Hippocampal formation (tissue), 2 donors: ENCODE results near the gene ZNF827.

Experiments
- DNase-seq, 2 donors: peaks; one replicate each; lab custom pipeline; 2025; lab: John Stamatoyannopoulos, UW

Gene ZNF827, protein sequence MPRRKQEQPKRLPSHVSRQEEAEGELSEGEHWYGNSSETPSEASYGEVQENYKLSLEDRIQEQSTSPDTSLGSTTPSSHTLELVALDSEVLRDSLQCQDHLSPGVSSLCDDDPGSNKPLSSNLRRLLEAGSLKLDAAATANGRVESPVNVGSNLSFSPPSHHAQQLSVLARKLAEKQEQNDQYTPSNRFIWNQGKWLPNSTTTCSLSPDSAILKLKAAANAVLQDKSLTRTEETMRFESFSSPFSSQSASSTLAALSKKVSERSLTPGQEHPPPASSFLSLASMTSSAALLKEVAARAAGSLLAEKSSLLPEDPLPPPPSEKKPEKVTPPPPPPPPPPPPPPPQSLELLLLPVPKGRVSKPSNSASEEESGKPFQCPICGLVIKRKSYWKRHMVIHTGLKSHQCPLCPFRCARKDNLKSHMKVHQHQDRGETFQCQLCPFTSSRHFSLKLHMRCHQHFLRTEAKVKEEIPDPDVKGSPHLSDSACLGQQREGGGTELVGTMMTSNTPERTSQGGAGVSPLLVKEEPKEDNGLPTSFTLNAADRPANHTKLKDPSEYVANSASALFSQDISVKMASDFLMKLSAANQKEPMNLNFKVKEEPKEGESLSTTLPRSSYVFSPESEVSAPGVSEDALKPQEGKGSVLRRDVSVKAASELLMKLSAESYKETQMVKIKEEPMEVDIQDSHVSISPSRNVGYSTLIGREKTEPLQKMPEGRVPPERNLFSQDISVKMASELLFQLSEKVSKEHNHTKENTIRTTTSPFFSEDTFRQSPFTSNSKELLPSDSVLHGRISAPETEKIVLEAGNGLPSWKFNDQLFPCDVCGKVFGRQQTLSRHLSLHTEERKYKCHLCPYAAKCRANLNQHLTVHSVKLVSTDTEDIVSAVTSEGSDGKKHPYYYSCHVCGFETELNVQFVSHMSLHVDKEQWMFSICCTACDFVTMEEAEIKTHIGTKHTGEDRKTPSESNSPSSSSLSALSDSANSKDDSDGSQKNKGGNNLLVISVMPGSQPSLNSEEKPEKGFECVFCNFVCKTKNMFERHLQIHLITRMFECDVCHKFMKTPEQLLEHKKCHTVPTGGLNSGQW

DNA sequence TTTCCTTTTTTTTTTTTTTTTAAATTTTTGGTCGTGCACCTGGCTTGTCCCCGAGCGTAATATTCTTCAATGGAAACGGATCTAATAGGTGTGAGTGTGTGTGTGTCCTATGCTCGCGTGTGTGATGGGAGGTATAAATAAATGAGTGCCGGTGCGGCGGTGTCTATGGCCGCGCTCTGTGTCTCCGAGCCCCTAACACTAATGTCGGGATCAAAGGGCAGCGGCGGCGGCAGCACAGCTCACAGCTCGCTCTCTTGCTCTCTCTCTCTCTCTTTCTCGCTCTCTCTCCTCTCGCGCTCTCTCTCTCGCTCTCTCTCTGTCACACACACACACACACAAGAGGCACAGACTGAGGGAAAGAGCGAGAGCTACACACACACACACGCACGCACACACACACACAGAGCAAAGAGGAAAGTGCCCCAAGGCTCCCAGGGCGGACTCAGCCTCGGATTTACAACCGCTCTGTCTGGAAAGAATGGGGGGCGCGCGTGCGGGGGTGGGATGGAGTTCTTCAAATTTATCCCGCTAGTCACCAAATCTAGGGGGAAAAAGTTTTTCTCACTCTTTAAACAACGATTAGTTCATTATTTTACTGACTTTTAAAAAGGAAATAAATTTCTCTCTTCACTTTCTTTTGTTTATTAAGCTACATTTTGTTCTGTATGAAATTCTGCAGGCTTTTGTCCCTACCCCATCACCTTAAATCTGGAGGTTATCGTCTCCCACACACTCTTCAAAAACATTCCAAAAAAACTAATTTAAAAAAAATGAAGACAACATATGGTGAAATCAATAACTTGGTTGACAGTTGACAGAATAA is at the start of gene ZNF827:
ZNF827 (minus strand) TSS at position 206 of the 823 bp plus-strand sequence. CDS start 416 bp downstream, outside the sequence.
- peak; percentile 50 to 66 for DNase-seq

DNA sequence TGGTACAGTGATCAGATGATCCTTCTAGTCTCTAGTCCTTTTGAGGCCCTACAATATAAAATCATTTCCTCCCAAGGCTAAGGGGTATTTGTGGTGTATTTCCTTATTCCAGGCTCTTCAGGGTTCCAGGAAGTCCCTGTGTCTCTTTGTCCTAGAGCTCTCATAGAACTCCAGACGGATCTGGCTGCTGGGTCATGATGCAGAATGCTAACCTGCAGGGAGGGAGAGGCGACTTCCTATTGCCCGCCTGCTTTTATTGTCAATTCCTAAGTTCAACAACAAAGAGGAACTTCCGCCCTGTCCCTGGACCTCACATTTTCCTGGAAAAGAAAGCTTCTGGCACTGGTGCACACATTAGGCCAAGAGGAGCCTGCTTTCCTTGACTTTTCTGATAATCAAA is 45.9 kb upstream of the ZNF827 start:
- no peak for DNase-seq

DNA sequence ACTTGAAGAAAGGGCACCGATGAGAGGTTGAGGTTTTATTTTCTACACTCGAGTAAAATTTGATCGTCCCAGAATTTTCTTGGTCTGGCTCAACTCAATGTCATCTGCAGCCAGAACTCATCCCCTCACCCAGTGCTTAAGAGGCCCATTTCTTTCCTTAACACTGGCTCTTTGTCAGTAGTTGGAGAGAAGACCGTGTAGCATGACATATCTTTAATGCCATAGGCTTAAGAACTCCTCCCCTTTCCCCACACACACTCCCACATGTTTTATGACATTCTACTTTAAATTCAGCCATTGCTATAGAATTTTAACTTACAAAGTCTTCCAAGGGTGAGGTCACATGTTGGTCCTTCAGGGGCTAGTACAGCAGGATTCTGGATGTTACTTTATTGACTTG is 44.2 kb upstream of the ZNF827 start:
- DNase-seq: no peak

DNA sequence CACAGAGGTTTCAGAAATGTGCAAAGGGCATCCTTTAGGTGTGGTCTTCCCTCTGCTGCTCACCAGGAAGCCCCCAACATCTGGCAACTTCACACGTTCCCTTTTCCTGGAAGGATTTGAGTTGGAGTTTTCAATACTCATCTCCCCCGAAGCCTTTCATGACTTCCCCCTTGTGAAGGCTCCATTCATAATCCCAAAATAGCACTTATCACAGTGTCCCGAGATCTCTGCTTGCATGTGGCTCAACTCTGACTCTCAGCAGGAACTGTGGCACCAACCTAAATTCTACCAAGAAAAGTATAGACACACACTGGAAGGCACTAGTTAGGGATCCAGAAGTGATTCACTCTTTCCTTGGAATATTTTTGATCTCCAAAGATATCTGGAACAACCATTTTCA is 40.5 kb upstream of the ZNF827 start:
- DNase-seq: no peak

DNA sequence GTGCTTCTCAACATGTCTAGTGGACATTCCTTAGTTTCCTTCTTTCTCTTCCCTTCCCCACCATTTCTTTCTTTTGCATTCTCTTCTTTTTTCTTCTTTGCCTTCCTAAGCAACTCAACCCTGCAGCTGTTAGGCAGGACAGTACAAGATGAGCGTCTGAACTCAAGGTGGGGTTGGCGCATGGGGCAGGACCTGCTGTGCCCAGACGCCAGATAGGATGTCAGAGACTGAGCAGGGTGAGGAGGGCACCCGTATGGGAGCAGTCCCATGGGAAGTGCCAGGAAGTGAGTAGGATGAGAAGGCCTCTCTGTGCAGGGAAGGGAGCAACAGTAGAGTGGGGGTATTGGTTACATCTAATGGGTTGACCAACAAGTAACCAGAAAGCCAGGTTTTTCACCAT is 38.1 kb upstream of the ZNF827 start:
- no peak for DNase-seq

DNA sequence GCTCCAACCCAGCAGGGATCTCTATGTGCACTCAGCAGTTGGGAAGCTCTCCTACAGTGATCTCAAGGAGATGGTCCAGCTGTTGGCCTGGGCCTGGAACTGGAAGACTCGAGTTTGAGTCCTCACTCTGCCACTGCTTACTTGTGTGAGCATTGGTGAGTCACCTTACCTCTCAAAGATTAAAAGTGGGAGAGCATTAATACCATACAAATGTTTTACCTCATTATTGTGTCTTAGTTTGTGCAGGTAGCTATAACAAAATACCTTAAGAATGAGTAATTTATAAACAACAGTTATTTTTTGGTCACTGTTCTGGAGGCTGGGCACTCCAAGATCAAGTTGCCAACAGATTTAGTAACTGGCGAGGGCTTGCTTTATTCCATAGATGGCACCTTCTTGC is 21.4 kb upstream of the ZNF827 start:
- DNase-seq: no peak

DNA sequence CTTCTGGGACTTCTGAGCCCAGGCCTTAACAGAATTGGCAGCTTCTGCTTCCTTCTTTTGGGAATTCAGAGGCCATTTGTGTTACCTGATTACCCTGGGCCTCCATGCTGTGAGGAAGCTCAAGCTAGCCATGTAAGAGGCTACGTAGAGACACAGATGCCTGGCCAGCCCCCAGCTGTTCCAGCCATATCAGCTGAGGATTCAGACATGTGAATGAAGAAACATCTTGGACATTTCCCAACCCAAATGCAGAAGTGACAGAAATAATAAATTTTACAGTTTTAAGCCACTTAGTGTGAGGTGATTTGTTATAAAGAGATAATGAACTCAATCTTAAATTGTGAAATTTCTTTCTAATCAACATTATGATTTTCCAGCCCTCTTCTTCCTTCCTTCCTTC is 18.7 kb upstream of the ZNF827 start:
- no peak for DNase-seq

DNA sequence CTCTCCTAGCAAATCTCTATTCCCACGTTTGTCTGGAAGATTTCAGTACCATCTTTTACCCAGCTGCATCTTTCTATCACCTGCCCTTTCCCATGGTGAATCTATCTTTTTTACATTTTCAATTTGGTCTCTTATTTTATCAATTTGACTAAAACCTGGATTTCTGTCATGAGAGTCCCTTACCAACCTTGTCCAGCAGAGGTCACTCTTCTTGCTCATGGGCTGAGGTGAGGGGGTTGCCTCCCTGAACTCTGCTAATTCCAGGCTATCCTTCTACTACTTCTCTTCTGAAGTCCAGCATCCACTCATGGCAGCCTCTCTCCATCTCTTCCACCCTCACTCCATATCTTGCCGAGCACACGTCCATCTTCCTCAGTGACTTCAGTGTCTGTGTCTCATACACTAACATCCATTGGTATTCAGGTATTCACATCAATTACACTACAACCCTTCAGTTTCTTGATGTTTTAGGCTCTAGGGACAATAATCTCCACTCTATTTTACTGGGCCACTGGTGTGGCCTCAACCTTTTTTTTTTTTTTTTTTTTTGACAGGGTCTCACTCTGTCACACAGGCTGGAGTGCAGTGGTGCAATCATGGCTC is 17.8 kb upstream of the ZNF827 start:
- no peak for DNase-seq

DNA sequence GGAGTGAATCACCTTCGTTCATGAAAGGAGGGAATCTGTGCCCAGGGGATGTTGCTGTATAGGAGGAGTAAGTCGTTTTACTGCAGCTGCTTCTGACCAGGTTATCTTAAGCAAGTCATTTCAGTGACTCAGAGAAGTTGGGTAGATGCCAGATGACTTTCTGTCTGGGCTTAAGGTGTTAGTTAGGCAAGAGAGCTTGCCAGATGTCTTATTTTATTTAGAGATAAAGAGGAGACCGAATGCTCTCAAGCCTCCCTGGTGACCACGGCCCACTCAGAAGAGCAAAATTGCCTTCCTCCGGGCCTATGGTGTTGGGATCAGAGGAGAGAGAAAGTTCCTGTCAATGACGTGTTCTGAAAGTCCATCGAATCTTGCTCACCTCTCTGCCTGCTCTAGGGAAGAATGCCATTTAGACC is 16.3 kb upstream of the ZNF827 start:
- DNase-seq: no peak

DNA sequence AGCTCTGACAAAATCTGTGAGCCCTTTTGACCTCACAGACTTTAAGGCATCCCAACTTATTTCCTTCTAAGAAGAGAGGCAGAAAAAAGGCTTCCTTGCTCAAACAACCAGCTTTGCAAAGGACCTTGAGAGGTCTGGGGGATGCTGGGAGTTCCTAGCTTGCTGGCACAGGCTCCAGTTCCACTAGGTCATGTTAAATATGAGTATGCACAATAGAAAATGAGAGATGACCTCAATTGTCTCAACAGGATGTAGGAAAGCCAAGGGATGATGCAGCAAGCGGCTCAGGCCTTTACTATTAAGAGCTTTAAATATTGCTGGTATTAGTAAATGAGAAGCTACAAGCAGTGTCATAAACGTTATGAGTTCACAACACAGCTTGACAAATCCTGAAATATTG is 13.3 kb upstream of the ZNF827 start:
- DNase-seq: no peak

DNA sequence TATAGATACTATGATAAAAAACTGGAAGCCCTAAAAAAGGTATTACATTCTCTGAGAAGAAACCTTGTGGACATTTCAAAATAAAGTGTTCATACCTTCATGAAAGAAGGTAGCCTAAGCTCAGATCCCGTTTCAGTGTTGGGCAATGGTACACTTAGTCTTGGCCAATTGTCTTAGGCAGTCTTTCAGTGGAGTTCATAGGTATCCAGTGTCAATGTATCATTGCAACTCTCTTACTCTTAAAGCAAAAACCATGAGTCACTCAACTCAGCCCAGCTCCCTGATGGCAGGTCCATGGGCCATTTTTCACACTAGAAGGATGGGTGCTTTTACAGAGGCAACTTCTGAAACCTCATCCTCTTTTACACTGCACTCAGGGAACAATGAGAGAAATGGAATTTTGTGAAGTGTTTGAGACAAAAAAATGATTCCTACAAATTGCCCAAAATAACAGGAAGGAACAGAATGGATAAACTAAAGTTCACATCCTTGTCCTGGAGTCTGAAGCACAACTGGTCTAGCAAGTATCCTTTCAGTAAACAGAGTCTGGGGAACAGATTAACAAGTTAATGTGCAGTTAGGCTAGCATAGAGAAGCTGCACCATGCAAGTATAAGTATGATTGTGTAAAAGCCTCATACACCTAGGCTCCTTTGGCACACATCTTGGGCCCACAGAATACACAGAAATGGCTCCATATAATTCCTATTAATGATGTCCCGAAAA is 7.0 kb upstream of the ZNF827 start:
- DNase-seq: no peak

DNA sequence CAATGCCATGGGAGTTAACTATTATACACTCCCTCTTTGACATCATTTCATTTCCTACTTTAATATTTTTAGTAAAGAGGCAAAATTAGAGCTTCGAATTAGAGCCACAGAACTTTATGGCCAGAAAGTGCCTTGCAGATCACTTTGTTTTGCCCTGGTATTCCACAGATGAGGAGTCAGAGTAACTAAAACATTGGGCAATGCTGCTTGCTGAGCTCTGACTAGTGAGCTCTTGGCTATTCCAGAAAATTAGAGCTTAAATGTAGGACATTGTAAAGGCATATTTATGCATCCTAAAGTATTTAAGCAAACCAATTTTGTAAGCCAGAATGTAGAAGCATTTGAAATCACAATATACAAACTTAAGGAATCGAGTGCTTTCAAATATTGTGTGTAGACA is 6.3 kb upstream of the ZNF827 start:
- DNase-seq: no peak

DNA sequence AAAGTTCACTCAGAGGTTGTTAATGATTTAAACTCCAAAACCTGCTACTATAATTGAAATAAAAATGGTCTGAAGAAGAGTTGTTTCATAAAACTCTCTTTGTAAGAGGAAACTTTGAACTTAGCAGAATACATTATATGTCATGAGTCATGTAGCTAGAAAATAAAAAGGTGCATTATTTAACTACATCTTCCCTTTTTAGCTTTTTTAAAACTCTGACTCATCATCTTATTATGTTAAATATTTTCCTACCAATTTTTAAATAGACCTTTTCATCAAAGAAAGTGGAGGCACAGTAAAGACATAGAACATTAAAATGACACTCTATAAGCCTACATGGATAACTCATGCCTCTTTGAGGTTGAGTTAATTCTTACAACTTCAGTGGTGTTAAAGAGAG is 1.2 kb upstream of the ZNF827 start:
- DNase-seq: no peak

DNA sequence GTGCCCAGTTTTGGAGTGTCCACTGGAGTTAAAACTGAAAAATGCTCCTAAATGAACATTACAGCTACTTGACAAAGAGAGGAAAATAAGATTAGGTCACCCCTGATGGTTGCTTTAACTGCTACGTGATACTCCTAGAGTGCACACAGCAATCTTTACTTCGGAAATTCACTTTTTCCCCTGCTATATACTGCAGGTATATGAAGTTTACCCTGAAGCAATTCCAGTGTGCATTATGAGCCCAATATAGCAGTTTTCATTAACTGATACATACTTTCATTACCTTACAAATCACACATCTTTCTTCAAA is 773 bp upstream of the ZNF827 start:
- no peak for DNase-seq

DNA sequence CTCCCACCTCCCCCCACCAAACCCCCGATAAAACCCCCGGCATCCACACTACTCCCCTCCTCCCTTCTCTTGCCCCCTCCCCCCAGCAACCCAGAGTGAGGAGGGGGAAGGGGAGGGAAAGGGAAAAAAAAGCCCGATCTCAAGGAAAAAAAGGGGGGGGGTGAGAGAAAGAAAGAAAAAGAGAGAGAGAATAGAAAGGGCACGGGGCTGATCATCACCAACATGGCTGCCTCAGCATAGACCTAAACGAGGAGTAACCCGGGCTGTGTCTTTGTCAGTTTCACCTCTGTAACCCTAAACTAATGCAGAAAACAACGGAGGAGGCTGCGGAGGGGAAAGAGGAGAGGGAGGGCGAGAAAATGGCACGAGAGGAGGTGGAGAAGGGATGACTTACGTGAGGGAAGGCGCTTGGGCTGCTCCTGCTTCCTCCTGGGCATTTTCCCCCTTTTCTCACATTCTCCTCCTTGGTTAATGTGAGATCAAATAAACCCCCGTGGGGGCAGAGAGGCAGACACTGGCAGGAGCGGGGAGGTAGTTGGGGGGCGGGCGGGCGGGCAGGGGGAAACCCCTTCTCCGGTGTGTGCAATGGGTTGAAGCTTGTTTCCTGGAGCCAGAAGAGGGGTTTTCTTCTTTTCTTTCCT is 532 bp downstream of the ZNF827 start:
- peak in 1 of 2 donors; percentile 28 for DNase-seq

DNA sequence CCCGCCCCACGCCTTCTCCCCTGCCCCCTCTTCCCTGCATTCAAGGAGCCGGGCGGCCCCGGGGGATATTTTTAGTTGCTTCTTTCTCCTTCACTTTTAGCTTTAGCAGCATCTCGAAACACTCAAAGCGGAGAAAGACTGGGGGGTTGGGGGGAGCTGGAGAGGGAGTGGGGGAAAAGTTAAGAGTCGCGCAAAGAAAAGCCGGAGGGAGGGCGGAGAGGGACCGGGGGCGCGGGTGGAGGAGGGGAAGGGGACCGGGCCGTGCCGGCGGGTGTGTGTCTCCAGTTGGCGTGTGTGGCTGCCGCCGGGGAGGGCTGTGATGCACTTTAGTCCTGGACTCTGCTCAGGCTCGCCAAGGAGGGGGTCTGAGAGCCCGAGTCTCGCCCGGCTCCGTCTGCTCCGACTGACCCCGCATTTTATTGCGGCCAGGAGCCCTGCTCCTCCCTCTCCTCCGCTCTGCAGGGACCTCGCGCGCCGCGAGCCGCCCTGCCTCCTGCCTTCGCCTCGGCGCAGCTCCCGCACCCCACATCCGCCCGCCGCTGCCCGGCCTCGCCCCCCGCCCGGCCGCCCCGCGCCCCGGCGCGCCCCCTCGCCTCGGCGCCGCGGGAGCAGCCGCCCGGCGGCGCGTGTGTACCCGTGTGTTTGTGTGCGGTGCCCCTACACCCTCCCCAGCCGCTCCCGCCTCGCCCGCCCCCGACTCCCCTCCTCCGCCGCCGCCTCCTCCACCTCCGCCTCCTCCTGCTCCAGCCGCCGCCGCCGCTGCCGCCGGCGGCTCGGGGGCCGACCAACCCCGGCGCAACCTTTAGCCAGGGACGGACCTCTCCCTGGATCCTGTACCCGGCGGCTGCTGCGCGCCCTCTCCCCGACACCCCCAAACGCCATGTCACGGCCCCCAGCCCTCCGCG is 1.4 kb downstream of the ZNF827 start:
- peak; percentile 51 to 68 for DNase-seq

DNA sequence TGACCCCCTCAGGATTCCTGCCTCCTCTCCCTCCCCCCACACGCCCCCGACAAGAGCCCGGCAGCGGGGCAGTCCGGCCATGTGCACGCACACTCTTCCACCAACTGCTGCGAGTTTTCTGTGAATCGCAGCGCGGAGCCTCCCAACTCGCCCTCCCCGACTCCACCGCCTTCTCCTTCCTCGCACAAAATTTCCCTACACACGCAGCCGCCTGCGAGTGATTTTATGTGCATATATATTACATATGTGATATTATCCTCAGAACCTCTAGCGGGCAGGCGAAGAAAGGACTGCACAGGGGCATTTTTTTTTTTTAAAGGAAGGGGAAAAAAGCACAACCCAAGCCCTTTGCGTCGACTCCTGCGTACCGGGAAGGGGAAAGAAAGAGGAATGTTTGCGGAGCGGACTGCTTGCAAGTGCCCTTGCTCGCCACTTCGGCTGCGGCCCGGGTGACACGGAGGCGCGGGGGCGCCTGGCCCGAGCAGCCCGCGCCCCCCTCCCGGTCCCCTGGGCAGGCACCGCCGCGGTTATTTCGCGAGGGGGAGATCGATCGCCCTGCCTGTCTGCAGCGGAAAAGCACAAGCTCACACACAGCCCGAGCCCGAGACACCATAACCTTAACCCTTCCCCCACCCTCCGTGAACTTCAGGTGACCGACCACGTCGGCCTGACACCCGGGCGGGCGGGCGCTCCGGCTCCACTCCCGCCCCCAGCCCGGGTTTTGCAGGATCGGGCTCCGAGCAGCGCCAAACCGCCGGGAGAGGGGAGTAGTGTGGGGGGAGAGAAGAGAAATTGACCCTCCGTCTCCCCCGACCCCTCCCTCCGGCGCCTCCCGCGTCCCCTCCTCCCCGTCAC is 2.3 kb downstream of the ZNF827 start:
- peak; percentile 75 to 79 for DNase-seq
